22Rv1 (cell line): Measurements from ENCODE around the gene CRACR2B.

ENCODE experiments used
- CTCF ChIP-seq: fragments of 450-650 bp; IDR thresholded peaks from 2 replicates; pipeline ENCODE4 v1.5.1; 2017; ENCODE audit warnings: mild to moderate bottlenecking
- ZFX ChIP-seq: fragments of 450-650 bp; IDR thresholded peaks from 2 replicates; pipeline ENCODE4 v1.6.1; 2017; ENCODE audit warnings: antibody characterized with exemption, borderline replicate concordance

- no peak for TF ChIP-seq CTCF
- TF ChIP-seq ZFX = no peak
Measured at GRCh38 chr11:789943-790342, 37.8 kb upstream of the CRACR2B start, which contains the start of gene CEND1.
